OCI-M2 (cell line): ENCODE measurements around the gene SEMA3F.
A peak's percentile ranks its signal among the peaks of the same experiment; 100 is the strongest.
"Not testable (repeated sequence)": the region's sequence is repeated elsewhere in the genome, so short reads cannot be mapped to it uniquely, and the experiment has no call there.

Experiments used
- DNase-seq: peaks from one replicate; lab custom pipeline; 2025; ENCODE audit not compliant: unreplicated experiment; lab: John Stamatoyannopoulos, UW

SEMA3F gene

DNA sequence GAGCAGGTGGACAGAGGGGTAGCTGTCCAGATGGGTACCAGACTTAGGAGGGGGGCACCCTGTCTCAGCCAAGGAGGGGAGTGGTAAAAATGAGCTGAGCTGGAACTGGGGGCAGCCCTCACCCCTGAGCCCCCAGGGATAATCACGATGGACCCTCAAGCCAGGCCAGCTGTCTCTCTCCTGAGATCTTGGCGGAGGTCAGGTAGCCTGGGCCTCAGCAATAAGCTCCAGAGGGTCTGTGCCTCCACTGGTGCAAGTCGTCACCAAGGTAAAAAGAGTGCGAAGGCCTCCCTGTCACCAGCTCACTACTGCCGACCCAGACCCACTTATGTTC, 55.0 kb downstream of the SEMA3F start:
- no peak for DNase-seq

DNA sequence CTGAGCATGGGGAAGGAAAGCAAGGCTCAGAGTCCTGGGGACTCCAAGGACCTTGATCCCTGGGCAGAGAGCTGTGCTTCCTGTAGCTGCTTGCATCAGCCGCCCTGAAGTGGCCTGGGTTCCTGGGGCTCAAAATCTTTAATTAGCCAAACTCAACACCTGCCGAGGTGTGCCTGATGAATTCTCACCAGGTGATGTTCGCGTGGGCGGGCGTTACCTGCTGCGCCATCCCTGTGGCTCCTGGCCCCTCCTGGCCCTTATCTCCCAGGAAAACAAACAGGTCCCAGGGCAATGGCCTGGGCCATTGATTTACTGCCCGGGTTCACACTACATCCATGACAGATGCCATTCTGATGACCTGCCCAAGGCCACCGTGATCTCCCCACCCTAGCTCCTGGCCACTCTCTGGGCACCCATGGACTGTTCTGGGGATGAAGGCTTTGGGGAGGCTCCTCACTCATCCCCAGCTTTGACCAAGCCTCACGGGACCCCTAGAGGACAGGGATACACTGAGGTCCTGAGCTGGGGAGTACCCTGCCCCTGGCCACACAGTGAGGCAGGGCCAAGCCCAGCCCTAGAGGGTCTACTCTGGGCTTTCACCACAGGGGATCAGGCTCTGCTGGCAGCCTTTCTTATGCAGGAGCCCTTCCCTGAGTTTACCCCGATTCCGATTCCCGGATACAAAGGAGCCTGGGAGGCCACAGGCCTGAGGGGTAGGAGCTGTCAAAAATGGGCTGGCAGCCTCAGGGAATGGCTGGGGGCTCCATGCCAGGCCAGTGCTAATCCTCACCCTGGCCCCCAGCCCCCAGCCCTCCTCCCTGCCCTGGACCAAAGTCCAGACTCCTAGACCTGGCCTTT, 55.6 kb downstream of the SEMA3F start:
- no peak for DNase-seq

DNA sequence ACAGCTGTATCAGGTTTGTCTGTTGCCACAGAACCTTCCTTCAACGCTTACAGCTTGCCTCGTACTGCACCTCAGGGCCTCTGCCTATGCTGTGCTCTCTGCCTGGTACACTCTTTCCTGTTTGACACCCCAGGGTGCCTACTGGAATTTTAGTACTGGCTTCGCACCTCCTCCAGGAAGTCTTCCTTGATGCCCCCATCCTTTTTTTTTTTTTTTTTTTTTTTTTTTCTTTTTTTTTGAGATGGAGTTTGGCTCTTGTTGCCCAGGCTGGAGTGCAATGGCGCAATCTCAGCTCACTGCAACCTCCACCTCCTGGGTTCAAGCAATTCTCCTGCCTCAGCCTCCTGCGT, 56.2 kb downstream of the SEMA3F start:
- not testable (repeated sequence) for DNase-seq

DNA sequence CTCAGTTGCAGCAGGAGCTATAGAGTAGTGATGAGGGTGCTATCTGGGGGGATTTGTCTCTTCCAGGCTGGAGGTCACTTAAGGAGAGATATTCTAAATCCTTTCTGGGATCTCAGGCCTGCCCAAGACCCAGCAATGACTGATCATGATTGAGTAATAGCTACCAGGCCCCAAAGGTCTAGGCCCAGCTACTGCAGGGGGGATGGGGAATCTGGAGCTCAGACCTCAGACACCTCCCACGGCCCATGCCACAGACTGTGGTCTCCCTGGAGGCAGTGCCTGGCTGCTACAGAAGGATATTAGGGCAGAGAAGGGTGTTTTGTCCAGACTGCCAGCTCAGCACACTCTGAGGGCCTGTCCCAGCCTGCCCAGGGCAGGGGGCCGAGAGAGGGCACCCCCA, 56.8 kb downstream of the SEMA3F start:
- DNase-seq, result no peak

DNA sequence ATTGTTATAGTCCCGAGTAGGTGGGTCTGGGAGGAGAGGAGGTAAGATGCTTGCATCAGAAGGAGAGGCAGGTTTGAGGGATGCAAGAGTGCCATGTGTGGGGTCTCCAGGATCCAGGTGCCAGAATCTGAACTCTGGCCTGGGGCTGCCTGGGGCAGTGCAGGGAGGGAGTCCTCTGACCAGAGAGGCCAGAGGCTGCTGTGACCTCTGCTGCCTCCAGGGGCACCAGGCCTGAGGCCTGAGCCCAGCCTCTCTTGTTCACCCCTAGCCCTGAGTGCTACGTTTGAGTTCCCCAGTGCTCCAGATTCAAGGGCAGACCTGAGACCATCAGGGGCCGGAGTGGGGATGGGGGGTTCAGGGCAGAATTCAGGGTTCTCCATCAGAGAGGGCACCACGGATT, 57.4 kb downstream of the SEMA3F start:
- no peak for DNase-seq

DNA sequence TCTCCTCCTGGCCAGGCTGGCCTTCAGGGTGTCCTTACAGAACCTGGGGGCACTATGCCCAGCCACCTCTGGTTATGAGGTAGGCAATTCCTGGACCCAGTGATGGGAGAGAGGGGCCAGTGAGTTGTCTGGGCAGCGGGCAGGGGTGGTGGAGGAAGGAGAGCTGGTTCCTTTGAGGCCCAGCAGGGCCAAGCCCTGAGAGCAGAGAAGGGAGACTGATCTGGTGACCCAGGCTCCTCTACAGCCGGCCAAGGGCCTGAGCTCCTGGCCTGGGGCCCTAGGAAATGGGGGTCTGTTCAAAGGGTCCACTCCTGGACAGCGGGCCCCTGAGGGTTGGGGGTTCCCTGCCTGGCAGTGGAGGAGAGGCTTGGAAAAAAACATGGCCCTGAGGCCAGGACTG, 57.8 kb downstream of the SEMA3F start:
- no peak for DNase-seq

DNA sequence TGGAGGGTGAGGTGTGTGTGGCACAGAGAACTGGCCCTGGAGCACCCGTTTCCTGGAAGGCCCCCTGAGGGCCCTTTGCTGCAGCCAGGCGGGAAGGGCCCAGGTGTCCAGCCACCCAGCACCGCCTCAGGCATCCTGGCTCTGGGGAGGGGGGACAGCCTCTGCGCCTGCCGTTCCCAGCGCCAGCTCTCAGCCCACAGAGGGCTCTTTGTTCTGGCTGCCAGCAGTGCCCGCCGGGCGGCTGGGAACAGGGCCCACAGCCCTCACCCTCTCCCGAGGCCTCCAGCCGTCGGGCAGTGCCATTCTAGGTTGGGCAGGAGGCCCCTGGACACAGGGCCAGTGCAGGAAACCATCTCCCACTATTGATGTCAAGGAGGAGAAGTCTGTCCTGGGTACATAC, 58.2 kb downstream of the SEMA3F start:
- no peak for DNase-seq

DNA sequence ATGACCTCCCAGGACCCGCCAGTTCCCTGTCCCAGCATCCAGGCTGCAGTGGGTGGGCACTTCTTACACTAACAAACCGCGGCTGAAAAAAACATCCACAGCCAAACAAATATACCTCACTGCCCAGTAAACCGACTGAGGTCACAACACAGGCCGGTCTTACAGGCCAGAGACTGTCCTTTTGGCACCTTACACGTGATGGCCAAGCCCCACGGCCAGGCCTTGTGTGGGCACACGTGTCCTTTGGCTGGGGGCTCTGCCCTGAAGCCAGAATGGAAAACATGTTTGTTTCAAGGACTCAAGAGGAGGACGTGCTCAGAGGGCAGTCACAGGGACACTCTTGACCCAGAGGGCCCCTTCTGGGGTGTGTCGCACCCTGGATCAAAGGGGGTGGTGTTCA, 59.7 kb downstream of the SEMA3F start:
- no peak for DNase-seq

DNA sequence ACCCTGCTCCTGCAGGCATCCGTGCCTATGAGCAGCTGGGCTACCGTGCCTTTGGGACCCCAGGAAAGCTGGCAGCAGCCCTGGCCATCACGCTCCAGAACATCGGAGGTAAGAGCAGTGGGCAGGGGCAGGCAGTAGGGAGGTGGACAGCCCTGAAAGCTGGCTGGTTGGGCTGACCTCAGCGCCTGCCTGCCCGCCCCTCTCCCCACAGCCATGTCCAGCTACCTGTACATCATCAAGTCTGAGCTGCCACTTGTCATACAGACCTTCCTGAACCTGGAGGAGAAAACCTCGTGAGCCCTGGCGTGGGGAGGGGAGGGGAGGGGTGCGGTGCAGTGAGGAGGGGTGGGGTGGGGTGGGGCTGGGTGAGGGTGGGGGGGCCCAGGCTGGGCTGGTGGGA, 60.4 kb downstream of the SEMA3F start:
- no peak for DNase-seq

DNA sequence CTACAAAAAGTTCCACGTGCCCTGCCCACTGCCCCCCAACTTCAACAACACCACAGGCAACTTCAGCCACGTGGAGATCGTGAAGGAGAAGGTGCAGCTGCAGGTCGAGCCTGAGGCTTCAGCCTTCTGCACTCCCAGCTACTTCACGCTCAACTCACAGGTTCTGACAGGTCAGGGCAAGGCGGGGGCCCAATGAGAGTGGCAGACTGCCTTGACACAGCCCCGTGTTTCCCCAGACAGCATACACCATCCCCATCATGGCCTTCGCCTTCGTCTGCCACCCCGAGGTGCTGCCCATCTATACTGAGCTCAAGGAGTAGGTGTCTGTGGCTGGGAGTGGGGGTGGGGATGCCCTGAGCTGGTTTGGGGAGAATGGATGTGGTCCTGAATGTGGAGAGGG, 62.6 kb downstream of the SEMA3F start:
- DNase-seq, result no peak

DNA sequence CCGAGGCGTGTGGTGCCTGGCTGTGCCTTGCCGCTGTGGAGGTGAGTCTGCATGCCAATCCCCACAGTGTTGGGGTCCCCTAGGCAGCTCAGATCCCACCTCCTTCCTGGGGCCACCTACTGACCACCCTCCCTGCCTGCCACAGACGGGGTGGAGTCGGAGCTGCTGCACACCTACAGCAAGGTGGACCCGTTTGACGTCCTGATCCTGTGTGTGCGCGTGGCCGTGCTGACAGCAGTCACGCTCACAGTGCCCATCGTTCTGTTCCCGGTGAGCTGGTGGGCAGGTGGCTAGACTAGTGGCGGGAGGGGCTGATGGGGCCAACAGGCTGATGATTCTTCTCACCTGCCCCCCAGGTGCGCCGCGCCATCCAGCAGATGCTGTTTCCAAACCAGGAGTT, 63.3 kb downstream of the SEMA3F start:
- no peak for DNase-seq

DNA sequence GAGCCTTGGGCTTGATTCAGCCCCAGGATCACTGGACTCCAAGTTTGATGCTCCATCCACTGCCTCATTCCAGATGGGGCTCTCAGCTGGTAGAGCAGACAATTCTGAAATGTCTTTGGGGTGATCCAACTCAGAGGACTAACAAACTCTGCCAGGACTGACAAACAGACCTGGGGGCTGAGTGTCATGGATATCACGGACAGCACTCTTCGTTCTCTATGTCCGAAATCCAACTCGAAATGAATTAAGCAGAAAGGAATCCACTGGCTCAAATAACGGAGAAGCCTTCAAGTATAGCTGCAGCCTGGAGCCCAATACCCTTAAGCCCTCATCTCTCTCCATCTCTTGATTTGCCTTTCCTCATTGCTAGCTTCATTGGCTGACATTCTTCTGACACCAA, 64.2 kb downstream of the SEMA3F start:
- no peak for DNase-seq

DNA sequence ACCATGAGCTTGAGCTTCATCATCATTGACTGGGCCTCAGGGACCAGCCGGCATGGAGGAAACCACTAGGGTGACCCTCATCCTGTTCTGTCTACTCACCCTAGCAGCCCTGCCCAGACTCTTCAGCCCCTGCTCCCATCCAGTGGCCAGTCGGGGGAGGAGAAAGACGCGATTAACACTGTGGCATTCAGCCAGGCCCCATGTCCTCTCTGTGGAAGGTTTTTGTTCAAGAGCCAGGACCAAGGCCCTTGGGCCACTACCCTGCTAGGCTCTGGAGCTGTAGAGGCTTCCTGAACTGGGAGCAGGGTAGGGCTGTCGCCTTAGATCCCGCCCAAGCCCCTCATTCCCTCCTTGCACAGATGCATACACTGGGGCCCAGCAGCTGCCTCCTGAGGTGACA, 65.0 kb downstream of the SEMA3F start:
- DNase-seq, result no peak

DNA sequence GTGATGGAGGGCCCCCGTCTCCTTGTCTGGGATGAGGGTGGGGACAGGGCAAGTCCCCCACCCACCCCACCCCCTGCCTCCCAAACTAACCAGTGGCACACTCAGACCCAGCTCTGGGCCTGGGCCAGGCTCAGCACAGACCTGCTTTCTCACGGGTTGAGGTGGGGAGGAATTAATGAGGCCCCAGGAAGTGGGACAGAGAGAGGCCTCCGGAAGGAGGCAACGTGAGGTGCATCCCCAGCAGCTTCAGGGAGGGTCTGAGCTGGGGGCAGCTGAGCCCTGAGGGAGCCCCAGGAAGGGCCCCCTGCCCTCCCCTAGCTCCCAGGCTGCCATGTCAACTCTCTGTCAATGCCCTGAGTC, 65.9 kb downstream of the SEMA3F start:
- no peak for DNase-seq

DNA sequence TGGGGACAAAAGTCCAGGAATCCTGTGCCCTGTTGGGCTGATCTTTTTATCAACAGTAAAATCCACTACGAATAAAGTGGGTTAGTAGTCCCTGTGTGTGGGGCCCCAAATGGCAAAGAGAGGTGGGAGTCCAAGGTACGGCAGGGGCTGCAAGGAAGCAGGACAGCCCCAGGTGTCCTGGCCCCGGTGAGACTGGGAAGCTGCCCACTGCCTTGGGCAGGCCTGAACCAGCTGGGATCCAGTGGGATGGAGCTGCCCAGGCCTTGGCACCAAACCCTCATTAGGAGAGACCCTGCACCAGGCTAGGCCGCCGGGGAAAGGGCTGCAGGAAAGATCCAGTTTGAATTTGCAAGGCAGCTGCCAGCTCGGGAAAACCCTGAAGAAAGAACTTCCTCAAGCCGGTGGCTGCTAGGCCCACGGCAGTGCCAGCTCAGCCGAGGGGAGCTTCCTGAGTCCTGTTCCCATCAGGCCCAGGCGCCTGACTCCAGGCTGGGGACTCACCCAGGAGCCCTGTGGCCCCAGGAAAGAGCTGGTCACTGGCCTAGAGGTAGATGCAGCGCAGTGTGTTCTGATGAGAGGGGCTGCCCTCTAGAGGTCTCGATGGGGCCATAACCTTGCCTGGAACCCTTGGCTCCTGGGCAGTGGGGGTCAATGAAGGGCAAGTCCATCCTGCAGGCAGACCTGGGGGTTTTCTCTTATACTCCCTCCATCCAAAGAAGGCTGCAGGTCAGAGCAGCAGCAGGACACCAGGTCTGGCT, 66.5 kb downstream of the SEMA3F start:
- DNase-seq, result no peak

DNA sequence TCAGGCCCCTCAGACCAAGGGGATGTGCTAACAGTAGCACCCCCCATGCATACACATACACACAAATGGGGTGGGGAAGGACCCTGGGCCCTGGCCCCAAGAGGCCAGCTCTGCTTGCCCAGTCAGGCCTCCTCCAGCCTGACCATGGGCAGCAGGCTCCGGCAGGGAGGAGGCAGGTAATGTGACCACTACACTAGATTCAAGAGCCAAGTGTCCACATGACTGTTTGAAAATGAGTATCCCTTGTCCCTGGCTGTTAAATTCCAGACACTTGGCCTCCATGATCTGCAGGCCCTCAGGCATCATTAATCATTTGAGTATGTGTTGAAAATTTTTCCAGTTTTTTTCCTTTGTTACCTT, 67.0 kb downstream of the SEMA3F start:
- DNase-seq, result no peak

DNA sequence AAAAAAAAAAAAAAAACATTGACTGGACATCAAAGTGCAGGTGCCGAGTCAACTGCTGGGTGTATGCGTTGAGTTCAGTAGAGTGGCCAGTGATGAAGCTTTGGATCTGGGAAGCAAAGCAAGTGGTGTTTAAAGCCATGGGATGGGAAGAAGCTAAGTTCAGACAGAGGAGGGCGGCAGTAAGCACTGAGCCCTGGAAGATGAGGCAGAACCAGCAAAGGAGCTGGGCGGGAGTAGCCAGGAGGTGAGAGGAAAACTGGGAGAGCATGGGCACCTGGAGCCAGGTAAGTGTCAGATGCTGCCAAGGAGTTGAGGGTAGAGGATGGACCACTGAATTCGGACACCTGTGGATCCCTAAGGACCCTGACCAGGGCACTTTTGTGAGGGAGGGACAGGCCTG, 69.5 kb downstream of the SEMA3F start:
- DNase-seq, result no peak

DNA sequence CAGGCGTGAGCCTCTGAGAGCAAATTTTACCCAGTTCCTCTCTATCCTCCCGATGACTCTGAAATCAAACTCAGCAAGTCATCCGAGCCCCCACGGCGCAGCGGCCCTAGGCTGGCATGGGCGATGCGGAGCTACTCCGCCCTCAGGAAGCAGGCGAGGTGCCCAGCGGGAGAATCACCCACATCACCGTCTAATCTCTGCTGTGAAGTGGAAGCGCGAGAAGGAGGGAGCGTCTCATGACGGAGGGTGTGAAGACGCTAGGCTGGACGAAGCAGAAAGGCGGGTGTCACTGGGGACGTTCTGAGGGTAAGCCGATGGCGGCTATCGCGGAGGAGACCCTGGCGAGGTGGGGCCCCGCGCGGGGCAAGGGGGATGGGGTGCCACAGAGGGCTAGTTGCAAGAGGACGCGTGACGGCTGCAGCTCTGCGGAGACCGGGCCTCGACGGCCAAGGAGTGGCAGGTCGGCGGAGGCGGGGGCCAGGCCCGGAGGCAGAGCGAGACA, 71.8 kb downstream of the SEMA3F start:
- DNase-seq, result no peak

DNA sequence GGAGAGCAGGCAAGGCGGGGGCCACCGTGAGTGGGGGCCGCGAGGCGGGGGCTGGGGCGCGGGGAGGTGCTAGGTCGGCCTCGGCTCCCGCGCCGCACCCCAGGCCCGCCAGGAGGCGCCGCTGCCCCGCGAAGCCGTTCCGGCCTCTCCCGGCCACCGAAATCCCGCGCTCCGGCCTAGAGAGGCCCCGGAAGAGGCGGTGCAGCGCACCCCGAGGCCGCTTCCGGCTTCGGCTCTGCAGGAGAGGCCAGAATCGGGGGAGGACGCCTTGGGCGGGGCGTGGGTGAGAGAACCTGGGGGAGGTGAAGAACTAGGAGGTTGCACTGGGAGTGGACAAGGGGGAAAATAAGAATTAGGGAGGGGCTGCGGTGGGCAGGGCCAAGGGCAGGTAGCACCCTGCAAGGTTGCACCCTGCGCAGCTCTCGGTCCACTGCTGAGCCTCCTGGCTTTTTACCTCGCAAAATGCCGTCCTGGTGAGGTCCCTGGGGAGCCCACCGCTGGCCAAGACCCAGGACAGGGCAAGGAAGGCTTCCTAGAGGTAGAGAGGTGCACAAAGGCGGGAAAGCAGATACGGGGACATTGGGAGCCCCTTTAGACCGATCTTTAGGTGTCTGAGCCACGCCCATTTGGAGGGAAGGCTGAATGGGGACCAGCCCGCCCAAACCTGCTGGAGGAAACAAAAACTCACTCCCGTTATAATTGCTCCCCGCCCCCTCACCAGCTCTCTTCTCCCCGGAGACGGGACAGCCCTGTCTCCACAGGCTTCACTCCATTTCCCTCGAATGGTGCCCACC, 72.5 kb downstream of the SEMA3F start:
- DNase-seq, result peak; percentile 30

DNA sequence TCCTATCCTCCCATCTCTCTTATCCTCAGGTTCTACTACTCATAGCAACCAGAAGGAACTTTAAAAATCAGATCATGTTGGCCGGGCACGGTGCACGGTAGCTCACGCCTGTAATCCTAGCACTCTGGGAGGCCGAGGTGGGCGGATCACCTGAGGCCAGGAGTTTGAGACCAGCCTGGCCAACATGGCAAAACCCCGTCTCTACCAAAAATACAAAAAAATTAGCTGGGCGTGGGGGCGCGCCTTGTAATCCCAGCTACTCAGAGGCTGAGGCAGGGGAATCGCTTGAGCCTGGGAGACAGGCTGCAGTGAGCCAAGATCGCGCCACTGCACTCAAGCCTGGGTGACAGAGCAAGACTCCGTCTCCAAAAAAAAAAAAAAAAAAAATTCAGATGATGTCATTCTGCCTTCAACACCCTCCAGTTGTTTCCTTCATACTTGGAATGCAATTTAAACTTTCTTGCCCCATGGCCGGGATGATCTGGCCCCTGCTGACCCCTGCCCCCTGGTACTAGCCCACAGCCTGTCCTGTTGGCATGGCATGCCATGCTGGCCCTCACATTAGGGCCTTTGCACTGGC, 73.2 kb downstream of the SEMA3F start:
- DNase-seq, result not testable (repeated sequence)

DNA sequence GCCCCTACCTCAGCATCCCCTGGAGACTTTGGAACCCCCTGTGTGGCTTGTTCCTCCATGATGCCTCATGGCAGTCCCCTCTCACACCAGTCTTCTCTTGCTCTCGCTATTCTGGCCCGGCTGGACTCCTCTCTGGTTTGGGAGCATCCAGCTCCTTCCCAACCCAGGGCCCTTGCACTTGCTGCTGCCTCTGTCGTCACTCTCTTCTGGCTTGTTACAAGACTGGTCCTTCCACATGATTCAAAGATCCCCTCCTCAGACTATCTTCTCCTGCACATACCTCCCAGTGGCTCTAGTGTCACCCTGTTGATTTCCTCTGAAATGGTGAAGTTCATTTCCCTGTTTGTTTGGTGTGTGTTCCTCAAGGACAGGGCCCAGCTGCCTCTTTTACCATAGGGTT, 74.4 kb downstream of the SEMA3F start:
- no peak for DNase-seq
